HepG2 (cell line): ENCODE results near the gene FOXA3. TPM values are rescaled to one million over a fixed set of nuclear protein-coding genes. Genes with fewer than 3 reads are reported as not detected.

ENCODE experiments used
- BATF2 ChIP-seq: sonication (generic); formaldehyde crosslinking; IDR thresholded peaks from 2 replicates; pipeline ENCODE4 v1.8.0; 2022; ENCODE audit warnings: mild to moderate bottlenecking, missing genetic modification reagents, moderate library complexity
- CHD4 ChIP-seq: fragments of 200-600 bp; sonication (generic); IDR thresholded peaks from 2 replicates; pipeline ENCODE4 v1.7.0; 2017; ENCODE audit warnings: mild to moderate bottlenecking, low read length, borderline replicate concordance
- DNMT1 ChIP-seq: sonication (generic); formaldehyde crosslinking; IDR thresholded peaks from 2 replicates; pipeline ENCODE4 v1.5.1; 2020; ENCODE audit warnings: mild to moderate bottlenecking, missing genetic modification reagents
- IKZF5 ChIP-seq: IDR thresholded peaks from 2 replicates; pipeline ENCODE4 v1.6.1; 2018; ENCODE audit warnings: missing genetic modification reagents, mild to moderate bottlenecking, missing compliant biosample characterization
- ISL2 ChIP-seq: sonication (generic); formaldehyde crosslinking; IDR thresholded peaks from 2 replicates; pipeline ENCODE4 v1.5.0; 2020; ENCODE audit warnings: missing genetic modification reagents
- PCBP2 ChIP-seq: fragments of 200-400 bp; formaldehyde crosslinking; optimal IDR thresholded peaks from 2 replicates; pipeline ENCODE3; 2018; ENCODE audit warnings: low read length, low read depth; ENCODE audit not compliant: poor library complexity, severe bottlenecking
- PHB2 ChIP-seq: fragments of 450-650 bp; IDR thresholded peaks from 2 replicates; pipeline ENCODE4 v1.6.1; 2018; ENCODE audit not compliant: partially characterized antibody
- RFX3 ChIP-seq: IDR thresholded peaks from 2 replicates; pipeline ENCODE4 v1.6.1; 2016; ENCODE audit warnings: missing biosample characterization, missing genetic modification reagents
- RNF2 ChIP-seq: fragments of 450-650 bp; conservative IDR thresholded peaks from 2 replicates; pipeline ENCODE4 v1.6.1; 2016; ENCODE audit warnings: low read depth
- SKIL ChIP-seq: sonication (generic); formaldehyde crosslinking; IDR thresholded peaks from 2 replicates; pipeline ENCODE4 v1.8.0; 2022; ENCODE audit warnings: missing genetic modification reagents, mild to moderate bottlenecking, moderate library complexity, borderline replicate concordance
- SRSF4 ChIP-seq: fragments of 200-400 bp; formaldehyde crosslinking; IDR thresholded peaks from one replicate; pipeline ENCODE4 v1.6.1; 2018; ENCODE audit warnings: mild to moderate bottlenecking, low read depth, low read length, moderate library complexity; ENCODE audit not compliant: poor library complexity, severe bottlenecking
- TBP ChIP-seq: sonication (generic); formaldehyde crosslinking; IDR thresholded peaks from 2 replicates; pipeline ENCODE4 v1.5.0; 2020; ENCODE audit warnings: missing genetic modification reagents
- ZBTB37 ChIP-seq: sonication (generic); formaldehyde crosslinking; IDR thresholded peaks from 2 replicates; pipeline ENCODE4 v1.4.0; 2020; ENCODE audit warnings: mild to moderate bottlenecking, missing genetic modification reagents
- ZNF24 ChIP-seq: fragments of 450-650 bp; IDR thresholded peaks from 2 replicates; pipeline ENCODE4 v1.6.1; 2017; ENCODE audit warnings: antibody characterized with exemption, mild to moderate bottlenecking
- ZNF672 ChIP-seq: sonication (generic); formaldehyde crosslinking; IDR thresholded peaks from 2 replicates; pipeline ENCODE4 v1.8.1; 2022; ENCODE audit warnings: missing genetic modification reagents
- ZNF747 ChIP-seq: sonication (generic); formaldehyde crosslinking; IDR thresholded peaks from 2 replicates; pipeline ENCODE4 v1.8.1; 2023; ENCODE audit warnings: missing genetic modification reagents, mild to moderate bottlenecking, borderline replicate concordance
- ZNF878 ChIP-seq: sonication (generic); formaldehyde crosslinking; IDR thresholded peaks from 2 replicates; pipeline ENCODE4 v1.8.1; 2023; ENCODE audit warnings: mild to moderate bottlenecking, missing genetic modification reagents, moderate library complexity
- polyA plus RNA-seq, 8 experiments: library from polyadenylated mRNA; depleted of rRNA in 3 of 8; stranded (reverse) in 7 of 8; unstranded in 1 of 8; fragments of >200 nt; fragmentation: Illumina TruSeq in 4 of 8; extraction: Trizol in 4 of 8; gene quantifications; 2 replicates each; pipeline versions ENCODE4 v1.2.1 to v1.2.3, GENCODE V29; 2011 to 2016; ENCODE audit warnings: low read depth in 4 of 8, missing spikeins in 1 of 8, mixed read lengths in 1 of 8; ENCODE audit not compliant: insufficient read depth in 1 of 8
- total RNA-seq, 5 experiments: library from RNA; depleted of rRNA; stranded (reverse); fragments of >200 nt; fragmentation: Illumina TruSeq; extraction: Trizol; gene quantifications; 2 replicates each; pipeline ENCODE4 v1.2.3, GENCODE V29; 2016; ENCODE audit warnings: low read depth in 1 of 5
- TF ChIP-seq, protein P1 (sequence below): IDR thresholded peaks from 2 replicates; pipeline ENCODE4 v1.6.1; 2012; ENCODE audit warnings: low read depth, low read length, improper control_type of control experiment
- TF ChIP-seq, protein P2 (sequence below): IDR thresholded peaks from 2 replicates; pipeline ENCODE4 v1.6.1; 2016; ENCODE audit warnings: mild to moderate bottlenecking
- TF ChIP-seq, protein P3 (sequence below): IDR thresholded peaks from 2 replicates; pipeline ENCODE4 v1.6.1; 2018; ENCODE audit warnings: missing genetic modification reagents

Gene FOXA3
- total and polyA plus RNA-seq, 2 of the 13 experiments (the other 11 are each of a cell fraction or from before 2014, with no cell fraction given), result 29.8 to 47.6 TPM

DNA sequence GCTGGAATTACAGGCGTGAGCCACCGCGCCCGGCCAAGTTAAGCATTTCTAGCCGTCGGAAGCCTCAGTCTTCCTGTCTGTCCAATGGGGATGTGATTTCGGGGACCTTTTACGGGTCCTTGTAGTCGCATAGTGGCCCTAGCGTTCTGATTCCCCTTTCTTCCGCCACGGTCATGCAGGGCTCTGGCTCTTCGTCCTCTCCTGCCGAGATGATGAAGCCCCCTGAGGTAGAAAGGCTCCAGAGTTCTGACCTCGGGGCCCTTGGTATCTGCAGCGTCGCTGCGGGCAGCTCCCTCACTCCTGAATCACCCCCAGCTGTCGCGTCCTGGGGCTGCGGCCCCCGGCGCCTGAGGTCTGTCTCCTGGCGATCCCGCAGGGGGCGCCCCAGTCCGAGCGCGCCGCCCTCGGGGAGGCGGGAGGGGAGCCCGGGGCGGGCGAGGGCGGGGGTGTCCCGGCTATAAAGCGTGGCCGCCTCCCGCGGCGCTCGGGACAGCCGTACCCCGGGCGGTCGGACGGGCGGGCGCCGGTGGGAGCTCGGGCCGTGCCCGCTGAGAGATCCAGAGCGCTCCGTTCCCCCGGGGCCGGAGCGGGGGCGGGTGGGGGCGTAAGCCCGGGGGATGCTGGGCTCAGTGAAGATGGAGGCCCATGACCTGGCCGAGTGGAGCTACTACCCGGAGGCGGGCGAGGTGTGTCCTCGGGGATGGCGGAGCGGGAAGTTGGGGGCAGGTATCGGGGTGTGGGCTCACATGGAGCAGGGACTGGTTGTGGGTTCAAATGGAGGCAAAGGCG is at the start of gene FOXA3 (continued):
- TF ChIP-seq, protein P1, sequence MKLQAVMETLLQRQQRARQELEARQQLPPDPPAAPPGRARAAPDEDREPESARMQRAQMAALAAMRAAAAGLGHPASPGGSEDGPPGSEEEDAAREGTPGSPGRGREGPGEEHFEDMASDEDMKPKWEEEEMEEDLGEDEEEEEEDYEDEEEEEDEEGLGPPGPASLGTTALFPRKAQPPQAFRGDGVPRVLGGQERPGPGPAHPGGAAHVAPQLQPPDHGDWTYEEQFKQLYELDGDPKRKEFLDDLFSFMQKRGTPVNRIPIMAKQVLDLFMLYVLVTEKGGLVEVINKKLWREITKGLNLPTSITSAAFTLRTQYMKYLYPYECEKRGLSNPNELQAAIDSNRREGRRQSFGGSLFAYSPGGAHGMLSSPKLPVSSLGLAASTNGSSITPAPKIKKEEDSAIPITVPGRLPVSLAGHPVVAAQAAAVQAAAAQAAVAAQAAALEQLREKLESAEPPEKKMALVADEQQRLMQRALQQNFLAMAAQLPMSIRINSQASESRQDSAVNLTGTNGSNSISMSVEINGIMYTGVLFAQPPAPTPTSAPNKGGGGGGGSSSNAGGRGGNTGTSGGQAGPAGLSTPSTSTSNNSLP, result no peak
- TF ChIP-seq ZNF672 (CRISPR knock-in tag), result no peak
- TF ChIP-seq ZNF747 (CRISPR knock-in tag), result peak; percentile 10; the same call in 1 of the 2 replicates
- no peak for TF ChIP-seq PCBP2
- TF ChIP-seq IKZF5, result peak; percentile 67; the same call in 1 of the 2 replicates
- TF ChIP-seq PHB2, result no peak
- TF ChIP-seq TBP (CRISPR knock-in tag), result no peak
- no peak for TF ChIP-seq ZNF24
- no peak for TF ChIP-seq BATF2 (CRISPR knock-in tag)
- no peak for TF ChIP-seq ISL2 (CRISPR knock-in tag)
- TF ChIP-seq DNMT1 (CRISPR knock-in tag), result no peak
- no peak for TF ChIP-seq RFX3 (CRISPR knock-in tag)
- TF ChIP-seq, protein P2, sequence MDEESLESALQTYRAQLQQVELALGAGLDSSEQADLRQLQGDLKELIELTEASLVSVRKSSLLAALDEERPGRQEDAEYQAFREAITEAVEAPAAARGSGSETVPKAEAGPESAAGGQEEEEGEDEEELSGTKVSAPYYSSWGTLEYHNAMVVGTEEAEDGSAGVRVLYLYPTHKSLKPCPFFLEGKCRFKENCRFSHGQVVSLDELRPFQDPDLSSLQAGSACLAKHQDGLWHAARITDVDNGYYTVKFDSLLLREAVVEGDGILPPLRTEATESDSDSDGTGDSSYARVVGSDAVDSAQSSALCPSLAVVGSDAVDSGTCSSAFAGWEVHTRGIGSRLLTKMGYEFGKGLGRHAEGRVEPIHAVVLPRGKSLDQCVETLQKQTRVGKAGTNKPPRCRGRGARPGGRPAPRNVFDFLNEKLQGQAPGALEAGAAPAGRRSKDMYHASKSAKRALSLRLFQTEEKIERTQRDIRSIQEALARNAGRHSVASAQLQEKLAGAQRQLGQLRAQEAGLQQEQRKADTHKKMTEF (CRISPR knock-in tag), result no peak
- no peak for TF ChIP-seq ZNF878 (CRISPR knock-in tag)
- no peak for TF ChIP-seq SRSF4
- TF ChIP-seq, protein P3, sequence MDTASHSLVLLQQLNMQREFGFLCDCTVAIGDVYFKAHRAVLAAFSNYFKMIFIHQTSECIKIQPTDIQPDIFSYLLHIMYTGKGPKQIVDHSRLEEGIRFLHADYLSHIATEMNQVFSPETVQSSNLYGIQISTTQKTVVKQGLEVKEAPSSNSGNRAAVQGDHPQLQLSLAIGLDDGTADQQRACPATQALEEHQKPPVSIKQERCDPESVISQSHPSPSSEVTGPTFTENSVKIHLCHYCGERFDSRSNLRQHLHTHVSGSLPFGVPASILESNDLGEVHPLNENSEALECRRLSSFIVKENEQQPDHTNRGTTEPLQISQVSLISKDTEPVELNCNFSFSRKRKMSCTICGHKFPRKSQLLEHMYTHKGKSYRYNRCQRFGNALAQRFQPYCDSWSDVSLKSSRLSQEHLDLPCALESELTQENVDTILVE (CRISPR knock-in tag), result peak; percentile 56; the same call in 1 of the 2 replicates
- no peak for TF ChIP-seq ZBTB37
- no peak for TF ChIP-seq RNF2
- TF ChIP-seq CHD4, result peak; percentile 98
- no peak for TF ChIP-seq SKIL
